Ovary (tissue), 3 donors: ENCODE data around the gene GOLGA8S.
"Not testable (repeated sequence)": the region's sequence is repeated elsewhere in the genome, so short reads cannot be mapped to it uniquely, and the experiment has no call there.

Experiments
- CTCF ChIP-seq, 3 donors: fragments of 450-650 bp in 2 of 3; fragments of 200-600 bp in 1 of 3; IDR thresholded peaks; one replicate each; pipeline versions ENCODE4 v1.5.1 to v1.8.0; 2016 to 2022; ENCODE audit warnings: antibody characterized with exemption in 3 of 3, mild to moderate bottlenecking in 1 of 3
- EP300 ChIP-seq: sonication (generic); formaldehyde crosslinking; IDR thresholded peaks from one replicate; pipeline ENCODE4 v1.6.1; 2017; ENCODE audit warnings: antibody characterized with exemption
- POLR2A ChIP-seq: fragments of 450-650 bp; IDR thresholded peaks from one replicate; pipeline ENCODE4 v1.6.1; 2017; ENCODE audit warnings: antibody characterized with exemption, mild to moderate bottlenecking, moderate library complexity
- donor health status: DM: no; HTN: no; CAD: no.

GRCh38 chr15:23381192-23381591 is 26.6 kb downstream of the GOLGA8S start:
- TF ChIP-seq EP300; CTCF (IDR thresholded peaks at IDR 0.05); POLR2A: not testable (repeated sequence)
